SK-N-SH treated with all-trans-retinoic acid at 6 μM for 48 hours (cell line): ENCODE measurements around the gene GPR55.

ENCODE experiments used
- ARNTL ChIP-seq: fragments of 450-650 bp; formaldehyde crosslinking; IDR thresholded peaks from 2 replicates; pipeline ENCODE4 v1.5.0; 2020; ENCODE audit warnings: low read depth, mild to moderate bottlenecking, moderate library complexity, borderline replicate concordance
- BACH2 ChIP-seq: fragments of 250-450 bp; sonication (Bioruptor Pico); IDR thresholded peaks from 2 replicates; pipeline ENCODE4 v1.9.0; 2021; ENCODE audit warnings: mild to moderate bottlenecking, borderline replicate concordance
- CSRNP3 ChIP-seq: fragments of 250-450 bp; sonication (Bioruptor Pico); IDR thresholded peaks from 2 replicates; pipeline ENCODE4 v1.5.1; 2021; ENCODE audit warnings: mild to moderate bottlenecking, moderate library complexity
- GLIS3 ChIP-seq: fragments of 250-450 bp; sonication (Bioruptor Pico); IDR thresholded peaks from 2 replicates; pipeline ENCODE4 v1.5.0; 2020; ENCODE audit warnings: mild to moderate bottlenecking, moderate library complexity
- RARB ChIP-seq: fragments of 250-450 bp; sonication (Bioruptor Pico); IDR thresholded peaks from 2 replicates; pipeline ENCODE4 v1.8.0; 2021; ENCODE audit warnings: mild to moderate bottlenecking, moderate library complexity
- ZC3H10 ChIP-seq: fragments of 250-450 bp; sonication (Bioruptor Pico); IDR thresholded peaks from 2 replicates; pipeline ENCODE4 v1.5.1; 2021; ENCODE audit warnings: mild to moderate bottlenecking, moderate library complexity
- ZFP30 ChIP-seq: fragments of 450-650 bp; formaldehyde crosslinking; IDR thresholded peaks from 2 replicates; pipeline ENCODE4 v1.5.0; 2022; ENCODE audit warnings: mild to moderate bottlenecking, moderate library complexity
- ZNF565 ChIP-seq: fragments of 450-650 bp; formaldehyde crosslinking; conservative IDR thresholded peaks from 2 replicates; pipeline ENCODE4 v1.5.0; 2020; ENCODE audit warnings: low read depth, mild to moderate bottlenecking, moderate library complexity
- ZNF70 ChIP-seq: fragments of 450-650 bp; formaldehyde crosslinking; IDR thresholded peaks from 2 replicates; pipeline ENCODE4 v1.5.0; 2020; ENCODE audit warnings: mild to moderate bottlenecking, moderate library complexity
- ZNF8 ChIP-seq: fragments of 450-650 bp; formaldehyde crosslinking; IDR thresholded peaks from 2 replicates; pipeline ENCODE4 v1.5.0; 2020; ENCODE audit warnings: mild to moderate bottlenecking, moderate library complexity

DNA sequence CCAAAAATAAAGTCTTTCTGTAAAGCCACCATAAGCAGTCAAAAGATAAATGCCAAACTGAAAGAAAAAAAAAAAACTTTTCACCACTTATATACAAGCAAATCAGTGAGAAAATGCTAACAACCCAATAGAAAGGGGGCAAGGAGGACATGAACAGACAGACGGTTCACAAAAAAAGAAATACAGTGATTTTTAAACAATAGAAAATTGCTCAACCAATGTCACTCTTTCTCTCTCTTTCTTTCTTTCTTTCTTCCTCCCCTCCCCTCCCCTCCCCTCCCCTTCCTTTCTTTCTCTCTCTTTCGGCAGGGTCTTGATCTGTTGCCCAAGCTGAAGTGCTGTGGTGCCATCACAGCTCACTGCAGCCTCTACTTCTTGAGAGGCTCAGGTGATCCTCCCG is 42.1 kb upstream of the GPR55 start:
- TF ChIP-seq BACH2 (CRISPR knock-in tag) = no peak
- no peak for TF ChIP-seq ARNTL (CRISPR knock-in tag)
- no peak for TF ChIP-seq GLIS3 (CRISPR knock-in tag)
- no peak for TF ChIP-seq ZC3H10 (CRISPR knock-in tag)
- no peak for TF ChIP-seq ZNF565 (CRISPR knock-in tag)
- TF ChIP-seq CSRNP3 (CRISPR knock-in tag) = no peak
- no peak for TF ChIP-seq ZFP30 (CRISPR knock-in tag)
- TF ChIP-seq RARB (CRISPR knock-in tag) = no peak
- TF ChIP-seq ZNF8 (CRISPR knock-in tag) = no peak
- no peak for TF ChIP-seq ZNF70 (CRISPR knock-in tag)
